CD14-positive monocyte (primary cell): ENCODE data around the gene CUTA. TPM values are rescaled to one million over a fixed set of nuclear protein-coding genes. Genes with fewer than 3 reads are reported as not detected.

Experiments used
- DNase-seq, 3 donors: peaks; one replicate each; pipeline ENCODE4 v3.0.0-alpha.2; 2011 to 2022
- H2AFZ ChIP-seq: 2 replicates; pipeline ENCODE4 v1.6.0; 2012; ENCODE audit warnings: mild to moderate bottlenecking, low read depth, low read length, inconsistent platforms; ENCODE audit not compliant: insufficient read depth, poor library complexity, severe bottlenecking
- H3K27ac ChIP-seq, 2 donors: 1 replicate in 1 of 2; 2 replicates in 1 of 2; pipeline ENCODE4 v1.5.1; 2012 to 2013; ENCODE audit warnings: low read length in 2 of 2, control low read depth in 1 of 2, inconsistent platforms in 1 of 2, low read depth in 1 of 2, mild to moderate bottlenecking in 1 of 2
- H3K27me3 ChIP-seq, 2 donors: one replicate each; pipeline versions ENCODE4 v1.6.0 to v1.6.1; 2011 to 2013; ENCODE audit warnings: low read length in 2 of 2; ENCODE audit not compliant: control insufficient read depth in 2 of 2, insufficient read depth in 2 of 2
- H3K36me3 ChIP-seq, 2 donors: replicated peaks in 1 of 2; 1 replicate in 1 of 2; 2 replicates in 1 of 2; pipeline versions ENCODE4 v1.5.1 to v1.6.1; 2012 to 2013; ENCODE audit warnings: low read length in 2 of 2, control low read depth in 1 of 2, inconsistent platforms in 1 of 2, mild to moderate bottlenecking in 1 of 2; ENCODE audit not compliant: insufficient read depth in 2 of 2, control insufficient read depth in 1 of 2
- H3K4me1 ChIP-seq, 2 donors: 1 replicate in 1 of 2; 2 replicates in 1 of 2; pipeline versions ENCODE4 v1.5.1 to v1.6.1; 2012 to 2013; ENCODE audit warnings: low read length in 2 of 2, control low read depth in 1 of 2, inconsistent platforms in 1 of 2, mild to moderate bottlenecking in 1 of 2, moderate library complexity in 1 of 2; ENCODE audit not compliant: insufficient read depth in 2 of 2, control insufficient read depth in 1 of 2
- H3K4me2 ChIP-seq: replicated peaks from 2 replicates; pipeline ENCODE3; 2012; ENCODE audit warnings: low read length, moderate library complexity, mild to moderate bottlenecking; ENCODE audit not compliant: poor library complexity, severe bottlenecking; ENCODE audit errors: extremely low read depth
- H3K4me3 ChIP-seq, 3 experiments: fragments of 200-600 bp in 1 of 3; sonication (generic) in 1 of 3; replicated peaks in 1 of 3; 1 replicate in 2 of 3; 2 replicates in 1 of 3; pipeline ENCODE4 v1.5.1; 2011 to 2013; ENCODE audit warnings: low read length in 3 of 3, mild to moderate bottlenecking in 3 of 3, control low read depth in 2 of 3, low read depth in 2 of 3, inconsistent platforms in 1 of 3, moderate library complexity in 1 of 3
- H3K79me2 ChIP-seq: 2 replicates; pipeline ENCODE4 v1.6.0; 2012; ENCODE audit warnings: mild to moderate bottlenecking, control low read depth, inconsistent platforms, low read length, moderate library complexity; ENCODE audit not compliant: insufficient read depth
- H3K9ac ChIP-seq: 2 replicates; pipeline ENCODE4 v1.6.0; 2017; ENCODE audit warnings: low read length, mild to moderate bottlenecking; ENCODE audit not compliant: insufficient read depth, poor library complexity, severe bottlenecking
- H3K9me3 ChIP-seq, 2 donors: replicated peaks in 1 of 2; 1 replicate in 1 of 2; 2 replicates in 1 of 2; pipeline versions ENCODE4 v1.5.1 to v1.6.1; 2012 to 2013; ENCODE audit warnings: low read length in 2 of 2, control low read depth in 1 of 2; ENCODE audit not compliant: control insufficient read depth in 1 of 2, insufficient read depth in 1 of 2
- H4K20me1 ChIP-seq: 2 replicates; pipeline ENCODE4 v1.6.0; 2012; ENCODE audit warnings: mild to moderate bottlenecking, low read length, control low read depth, moderate library complexity; ENCODE audit not compliant: insufficient read depth
- H3K27ac Mint-ChIP-seq, 7 donors: one replicate each; pipeline ENCODE4 v1.8.0; 2020; ENCODE audit warnings: mild to moderate bottlenecking in 7 of 7, mixed read lengths in 7 of 7, moderate library complexity in 6 of 7, inconsistent platforms in 2 of 7
- H3K27me3 Mint-ChIP-seq, 3 donors: one replicate each; pipeline ENCODE4 v1.8.0; 2021 to 2022; ENCODE audit warnings: low read depth in 3 of 3, mild to moderate bottlenecking in 3 of 3, mixed read lengths in 3 of 3, moderate library complexity in 3 of 3, inconsistent platforms in 1 of 3
- H3K36me3 Mint-ChIP-seq, 2 donors: one replicate each; pipeline ENCODE4 v1.8.0; 2020; ENCODE audit warnings: mixed read lengths in 2 of 2, inconsistent platforms in 1 of 2, mild to moderate bottlenecking in 1 of 2
- H3K4me1 Mint-ChIP-seq: one replicate; pipeline ENCODE4 v1.8.0; 2020; ENCODE audit warnings: mild to moderate bottlenecking, mixed read lengths
- H3K4me3 Mint-ChIP-seq, 2 donors: one replicate each; pipeline ENCODE4 v1.8.0; 2020; ENCODE audit warnings: mild to moderate bottlenecking in 2 of 2, mixed read lengths in 2 of 2, moderate library complexity in 1 of 2
- H3K9me3 Mint-ChIP-seq, 7 donors: one replicate each; pipeline ENCODE4 v1.8.0; 2020 to 2022; ENCODE audit warnings: mixed read lengths in 7 of 7, mild to moderate bottlenecking in 6 of 7, moderate library complexity in 6 of 7, inconsistent platforms in 2 of 7
- WGBS: methylation state at CpG from one replicate; pipeline ENCODE4 v1.1.5; 2013; ENCODE audit warnings: missing lambda C conversion rate; ENCODE audit not compliant: insufficient coverage; 5-methylcytosine and 5-hydroxymethylcytosine counted together
- intact Hi-C, 2 donors: fragments of 100-400 bp; cut with micrococcal nuclease; formaldehyde crosslinking; loops; one replicate each; pipeline versions ENCODE4 v1.15.0 to v1.15.1; 2023
- polyA plus RNA-seq, 3 donors: library from polyadenylated mRNA; depleted of rRNA in 1 of 3; unstranded in 2 of 3; stranded (reverse) in 1 of 3; fragments of 300-500 nt in 2 of 3; fragments of >200 nt in 1 of 3; fragmentation: Illumina TruSeq in 2 of 3; gene quantifications; 1 replicate in 2 of 3; 2 replicates in 1 of 3; pipeline ENCODE4 v1.2.3, GENCODE V29; 2012 to 2021
- TF ChIP-seq, protein P1 (sequence below): fragments of 200-600 bp; IDR thresholded peaks from one replicate; pipeline ENCODE4 v1.8.0; 2022; ENCODE audit warnings: antibody characterized with exemption, mild to moderate bottlenecking

The CUTA gene
- polyA plus RNA-seq, 3 donors, result 137 to 160 (median 153) TPM

DNA sequence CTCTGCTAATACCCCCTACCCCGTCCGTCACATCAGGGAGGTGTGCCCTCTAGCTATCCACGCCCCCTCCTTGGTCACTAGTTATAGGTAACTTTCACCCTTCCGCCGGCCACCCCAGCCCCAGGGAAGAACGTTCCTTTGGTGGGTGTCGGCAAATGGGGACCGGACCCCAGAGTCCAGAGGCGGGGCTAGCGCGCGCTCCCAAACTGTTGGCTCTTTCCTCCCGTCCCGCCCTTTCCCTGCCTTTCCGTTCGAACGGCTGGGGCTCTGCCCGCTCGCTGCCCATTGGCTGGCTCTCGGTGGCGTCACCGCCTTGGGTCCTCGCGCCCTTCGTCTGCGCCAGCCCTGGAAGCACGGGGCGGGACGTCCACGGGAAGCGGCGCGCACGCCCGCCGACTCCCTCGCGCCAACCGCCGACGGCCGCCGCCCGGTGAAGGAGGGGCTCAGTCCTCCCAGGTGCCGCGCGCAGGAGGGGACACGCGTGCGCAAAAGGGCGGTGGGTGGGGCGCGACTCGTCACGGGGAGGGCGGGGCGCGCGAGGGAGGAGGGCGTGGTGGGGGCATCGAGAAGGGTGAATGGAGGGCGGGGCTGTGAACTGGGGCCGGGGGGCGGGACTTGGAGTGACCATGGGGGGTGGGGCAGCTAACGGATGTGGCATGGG lies 7.7 kb downstream of the CUTA start:
- TF ChIP-seq, protein P1, sequence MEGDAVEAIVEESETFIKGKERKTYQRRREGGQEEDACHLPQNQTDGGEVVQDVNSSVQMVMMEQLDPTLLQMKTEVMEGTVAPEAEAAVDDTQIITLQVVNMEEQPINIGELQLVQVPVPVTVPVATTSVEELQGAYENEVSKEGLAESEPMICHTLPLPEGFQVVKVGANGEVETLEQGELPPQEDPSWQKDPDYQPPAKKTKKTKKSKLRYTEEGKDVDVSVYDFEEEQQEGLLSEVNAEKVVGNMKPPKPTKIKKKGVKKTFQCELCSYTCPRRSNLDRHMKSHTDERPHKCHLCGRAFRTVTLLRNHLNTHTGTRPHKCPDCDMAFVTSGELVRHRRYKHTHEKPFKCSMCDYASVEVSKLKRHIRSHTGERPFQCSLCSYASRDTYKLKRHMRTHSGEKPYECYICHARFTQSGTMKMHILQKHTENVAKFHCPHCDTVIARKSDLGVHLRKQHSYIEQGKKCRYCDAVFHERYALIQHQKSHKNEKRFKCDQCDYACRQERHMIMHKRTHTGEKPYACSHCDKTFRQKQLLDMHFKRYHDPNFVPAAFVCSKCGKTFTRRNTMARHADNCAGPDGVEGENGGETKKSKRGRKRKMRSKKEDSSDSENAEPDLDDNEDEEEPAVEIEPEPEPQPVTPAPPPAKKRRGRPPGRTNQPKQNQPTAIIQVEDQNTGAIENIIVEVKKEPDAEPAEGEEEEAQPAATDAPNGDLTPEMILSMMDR, result no peak
- Mint-ChIP-seq H3K9me3 (no peaks in the 10 kb centered on the region), H3K27me3 (peaks cover 0 to 3% (median 0%) of the 10 kb centered on the region in 3 donors), H3K4me1 (peaks cover 22% of the 10 kb centered on the region), H3K27ac (peak overlapping the region; percentile 94 to 97 (median 95)), H3K36me3 (peaks cover 44 to 49% of the 10 kb centered on the region in 2 donors), H3K4me3 (peak overlapping the region; percentile 82 to 95)
- Histone ChIP-seq H3K4me3 (peak overlapping the region; percentile 68 to 94 (median 69)), H3K36me3 (peaks cover 12 to 53% of the 10 kb centered on the region in 2 donors), H3K27me3 (no peaks in the 10 kb centered on the region), H2AFZ (peak overlapping the region; percentile 85), H3K79me2 (peaks cover 7% of the 10 kb centered on the region), H3K9ac (peak overlapping the region; percentile 84), H4K20me1 (peaks cover 4% of the 10 kb centered on the region), H3K4me2 (peak overlapping the region; percentile 92), H3K27ac (peak overlapping the region; percentile 81 to 89), H3K9me3 (no peaks in the 10 kb centered on the region), H3K4me1 (peaks cover 12 to 29% of the 10 kb centered on the region in 2 donors)
- WGBS, result 0% methylated on average over 47 of the region's 65 CpGs
- intact Hi-C loops, result loop anchor here in 1 of 2 donors (10.0 kb wide), 2 partner anchors 95 to 205 kb away; partner anchors contain the start of genes HSD17B8, RING1, RXRB and SLC39A7
- peak; percentile 96 to 98 (median 98) for DNase-seq

DNA sequence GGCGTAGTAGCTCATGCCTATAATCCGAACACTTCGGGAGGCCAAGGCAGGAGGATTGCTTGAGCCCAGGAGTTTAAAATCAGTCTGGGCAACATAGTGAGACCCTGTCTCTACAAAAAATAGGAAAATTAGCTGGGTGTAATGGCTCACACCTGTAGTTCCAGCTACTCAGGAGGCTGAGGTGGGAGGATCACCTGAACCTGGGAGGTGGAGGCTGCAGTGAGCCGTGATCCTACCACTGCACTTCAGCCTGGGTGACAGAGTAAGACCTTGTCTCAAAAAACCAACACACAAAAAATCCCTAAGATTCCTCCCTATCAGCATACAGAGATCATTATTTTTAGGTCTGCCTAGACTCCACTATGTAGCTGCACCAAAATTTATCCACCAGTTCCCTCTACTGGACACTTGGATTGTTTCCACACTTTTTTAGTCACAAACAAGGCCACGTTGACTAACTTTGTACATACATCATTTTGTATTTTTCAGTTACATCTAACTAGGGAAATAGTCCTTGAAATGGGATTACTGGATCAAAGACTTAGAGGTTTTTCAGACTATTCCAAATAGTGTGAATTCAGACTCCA lies 10.7 kb downstream of the CUTA start:
- Histone ChIP-seq H3K9me3 (no peaks in the 10 kb centered on the region), H3K4me2 (no peak overlapping the region), H3K27ac (peak overlapping the region in 1 of 2 donors; percentile 89), H3K9ac (no peak overlapping the region), H3K4me1 (peaks cover 12 to 20% of the 10 kb centered on the region in 2 donors), H3K36me3 (peaks cover 29 to 53% of the 10 kb centered on the region in 2 donors), H2AFZ (no peak overlapping the region), H3K27me3 (no peaks in the 10 kb centered on the region), H3K4me3 (no peak overlapping the region), H3K79me2 (peaks cover 28% of the 10 kb centered on the region), H4K20me1 (no peaks in the 10 kb centered on the region)
- intact Hi-C loops, result no loop called here
- H3K4me1 Mint-ChIP-seq, result peaks cover 11% of the 10 kb centered on the region
- no peak for DNase-seq
- H3K4me3 Mint-ChIP-seq, result no peak overlapping the region
- H3K36me3 Mint-ChIP-seq, result peaks cover 37 to 44% of the 10 kb centered on the region in 2 donors
- H3K27me3 Mint-ChIP-seq, result peaks cover 0 to 9% (median 0%) of the 10 kb centered on the region in 3 donors
- WGBS, result 100% methylated on average over 3 of the region's 5 CpGs
- peak overlapping the region in 5 of 7 donors; percentile 21 to 76 (median 59) for H3K27ac Mint-ChIP-seq
- TF ChIP-seq, protein P1, result peak; percentile 19
- H3K9me3 Mint-ChIP-seq, result no peaks in the 10 kb centered on the region
